Measurements from ENCODE around the gene ALG3.

Gene ALG3

GRCh38 chr3:184248454-184249411 is at the start of gene ALG3:
Gene ALG3, minus strand, starts transcription at chr3:184248962. Its CDS starts 22 bp downstream, at chr3:184248940.
- DNase-seq (ENCODE audit: low read depth, low spot score) = peak; percentile 29
- ChIA-PET CTCF (interaction anchor here (1.0 to 3.9 kb wide), 13 partner anchors 11 to 361 kb away, joined by 3 to 48 read pairs (median 8); partner anchors contain the start of genes AP2M1 and EIF2B5), POLR2A (no interaction called here)
- peak within 1 kb of the TSS; percentile 87 for H3K4me3 ChIP-seq (ENCODE audit: low read depth, low read length)
- TF ChIP-seq CTCF (IDR thresholded peaks at IDR 0.05; ENCODE audit: insufficient read depth, low read length, missing control alignments) = no peak

GRCh38 chr3:184296616-184297015 is 47.9 kb upstream of the ALG3 start:
- no peak overlapping the region for H3K4me3 ChIP-seq (ENCODE audit: low read depth, low read length)
- no peak for DNase-seq (ENCODE audit: low read depth, low spot score)
- POLR2A ChIA-PET = no interaction called here
- no peak for TF ChIP-seq CTCF (IDR thresholded peaks at IDR 0.05; ENCODE audit: insufficient read depth, low read length, missing control alignments)
- CTCF ChIA-PET = interaction anchor here (2.0 kb wide), 1 partner anchor 69 kb away, joined by 5 read pairs; no protein-coding TSS in a partner anchor

GRCh38 chr3:184295771-184296170 is 47.0 kb upstream of the ALG3 start:
- CTCF ChIA-PET = interaction anchor here (0.9 to 1.6 kb wide), 4 partner anchors 9 to 161 kb away, joined by 3 to 4 read pairs (median 3); partner anchors contain the start of genes CAMK2N2 and EIF2B5
- no peak for DNase-seq (ENCODE audit: low read depth, low spot score)
- H3K4me3 ChIP-seq (ENCODE audit: low read depth, low read length) = no peak overlapping the region
- no peak for TF ChIP-seq CTCF (IDR thresholded peaks at IDR 0.05; ENCODE audit: insufficient read depth, low read length, missing control alignments)
- POLR2A ChIA-PET = no interaction called here

- H3K4me3 ChIP-seq (ENCODE audit: low read depth, low read length) = no peak overlapping the region
- TF ChIP-seq CTCF (IDR thresholded peaks at IDR 0.05; ENCODE audit: insufficient read depth, low read length, missing control alignments) = no peak
- ChIA-PET POLR2A (no interaction called here), CTCF (interaction anchor here (1.1 to 1.6 kb wide), 4 partner anchors 11 to 401 kb away, joined by 3 to 9 read pairs (median 4); no protein-coding TSS in a partner anchor)
- no peak for DNase-seq (ENCODE audit: low read depth, low spot score)
These were observed 43.1 kb upstream of the ALG3 start for GRCh38 chr3:184291738-184292445.

- CTCF ChIA-PET = interaction anchor here (0.6 to 1.9 kb wide), 8 partner anchors 12 to 407 kb away, joined by 3 to 9 read pairs (median 4); partner anchors contain the start of gene PARL
- no peak for TF ChIP-seq CTCF (IDR thresholded peaks at IDR 0.05; ENCODE audit: insufficient read depth, low read length, missing control alignments)
- DNase-seq (ENCODE audit: low read depth, low spot score) = no peak
- no peak overlapping the region for H3K4me3 ChIP-seq (ENCODE audit: low read depth, low read length)
- POLR2A ChIA-PET = no interaction called here
These were observed 42.4 kb upstream of the ALG3 start for GRCh38 chr3:184291044-184291737.
